ENCODE measurements around the gene CCDC117. TPM values are rescaled to one million over a fixed set of nuclear protein-coding genes. Genes with fewer than 3 reads are reported as not detected.

CCDC117 gene
- total RNA-seq: 10 to 100 TPM; 40.9 TPM
- 25.1 TPM for polyA plus RNA-seq (2013, experiment 1 of 2)
- polyA plus RNA-seq (2013, experiment 2 of 2): 24.6 TPM
- long read RNA-seq, experiment 1, partial matches to known transcripts: 0 of 13 reads
- long read RNA-seq, experiment 1, other reads (novel, unspliced or antisense): 11 of 13 reads
- long read RNA-seq, experiment 2, transcript CCDC117-201 (5 exons, 3,985 nt): major isoform, 138 of 156 reads
- long read RNA-seq, experiment 2, partial matches to known transcripts: 8 of 156 reads
- long read RNA-seq, experiment 2, other reads (novel, unspliced or antisense): 10 of 156 reads
- long read RNA-seq, experiment 3, transcript CCDC117-201 (5 exons, 3,985 nt): major isoform, 207 of 220 reads
- long read RNA-seq, experiment 3, partial matches to known transcripts: 4 of 220 reads
- long read RNA-seq, experiment 3, other reads (novel, unspliced or antisense): 7 of 220 reads
- long read RNA-seq, experiment 4: 0 reads

- Mint-ChIP-seq H3K9me3 (peaks cover 11% of the 10 kb centered on the region), H3K4me1 (peaks cover 4% of the 10 kb centered on the region), H3K36me3 (ENCODE audit: low read depth) (peaks cover 31% of the 10 kb centered on the region), H3K4me3 (peak within 1 kb of the TSS; percentile 71), H3K27ac (peak within 1 kb of the TSS; percentile 90), H3K27me3 (ENCODE audit: insufficient read depth) (no peaks in the 10 kb centered on the region)
- peak within 1 kb of the TSS; percentile 98 for H3K9ac ChIP-seq (ENCODE audit: extremely low read depth, low read length, poor library complexity, severe bottlenecking)
- DNase-seq: peak; percentile 97
- WGBS, 2 experiments (ENCODE audit: insufficient coverage in 1 of 2, insufficient read length in 1 of 2): 0 to 1% methylated on average over 26 to 92 of the region's 92 CpGs
- peak within 1 kb of the TSS; percentile 99 for H3K4me3 ChIP-seq (ENCODE audit: low read length)
- H3K36me3 ChIP-seq (ENCODE audit: control insufficient read depth, insufficient read depth, low read length): peaks cover 18% of the 10 kb centered on the region
- peak; percentile 46 for TF ChIP-seq CTCF (conservative IDR thresholded peaks at IDR 0.05)
- no peaks in the 10 kb centered on the region for H3K9me3 ChIP-seq (ENCODE audit: control insufficient read depth, low read length)
- H3K27me3 ChIP-seq (ENCODE audit: control insufficient read depth, insufficient read depth, low read length, poor library complexity, severe bottlenecking): no peaks in the 10 kb centered on the region
- H3K27ac ChIP-seq (ENCODE audit: low read depth, low read length): peak within 1 kb of the TSS; percentile 97
- H3K4me1 ChIP-seq (ENCODE audit: control insufficient read depth, insufficient read depth, low read length): no peaks in the 10 kb centered on the region
Measured at GRCh38 chr22:28772633-28773460, at the start of gene CCDC117. Gene CCDC117 (plus strand): TSS chr22:28772695. CDS start chr22:28772850, 155 bp downstream.

- H3K27me3 ChIP-seq (ENCODE audit: control insufficient read depth, insufficient read depth, low read length, poor library complexity, severe bottlenecking): no peaks in the 10 kb centered on the region
- Mint-ChIP-seq H3K27ac (no peak overlapping the region), H3K4me3 (no peak overlapping the region), H3K9me3 (no peaks in the 10 kb centered on the region), H3K4me1 (no peaks in the 10 kb centered on the region), H3K27me3 (ENCODE audit: insufficient read depth) (no peaks in the 10 kb centered on the region), H3K36me3 (ENCODE audit: low read depth) (peaks cover 74% of the 10 kb centered on the region)
- WGBS, 2 experiments (ENCODE audit: insufficient coverage in 1 of 2, insufficient read length in 1 of 2): 86% methylated on average over 1 of the region's 1 CpG; no CpG with 5 or more reads in 1 of the 2 experiments
- no peaks in the 10 kb centered on the region for H3K4me1 ChIP-seq (ENCODE audit: control insufficient read depth, insufficient read depth, low read length)
- no peak for DNase-seq
- no peaks in the 10 kb centered on the region for H3K9me3 ChIP-seq (ENCODE audit: control insufficient read depth, low read length)
- no peak overlapping the region for H3K9ac ChIP-seq (ENCODE audit: extremely low read depth, low read length, poor library complexity, severe bottlenecking)
- TF ChIP-seq CTCF (conservative IDR thresholded peaks at IDR 0.05): no peak
- H3K36me3 ChIP-seq (ENCODE audit: control insufficient read depth, insufficient read depth, low read length): peaks cover 36% of the 10 kb centered on the region
- H3K27ac ChIP-seq (ENCODE audit: low read depth, low read length): no peak overlapping the region
- H3K4me3 ChIP-seq (ENCODE audit: low read length): no peak overlapping the region
Measured at GRCh38 chr22:28728002-28728401, 44.5 kb upstream of the CCDC117 start.

GRCh38 chr22:28728621-28729313 is 43.7 kb upstream of the CCDC117 start:
- Histone ChIP-seq H3K27ac (ENCODE audit: low read depth, low read length) (no peak overlapping the region), H3K4me3 (ENCODE audit: low read length) (no peak overlapping the region), H3K4me1 (ENCODE audit: control insufficient read depth, insufficient read depth, low read length) (no peaks in the 10 kb centered on the region), H3K27me3 (ENCODE audit: control insufficient read depth, insufficient read depth, low read length, poor library complexity, severe bottlenecking) (no peaks in the 10 kb centered on the region), H3K9me3 (ENCODE audit: control insufficient read depth, low read length) (no peaks in the 10 kb centered on the region), H3K9ac (ENCODE audit: extremely low read depth, low read length, poor library complexity, severe bottlenecking) (no peak overlapping the region), H3K36me3 (ENCODE audit: control insufficient read depth, insufficient read depth, low read length) (peaks cover 37% of the 10 kb centered on the region)
- no peak overlapping the region for H3K4me3 Mint-ChIP-seq
- DNase-seq: no peak
- no peaks in the 10 kb centered on the region for H3K27me3 Mint-ChIP-seq (ENCODE audit: insufficient read depth)
- H3K4me1 Mint-ChIP-seq: no peaks in the 10 kb centered on the region
- peak overlapping the region; percentile 13 for H3K27ac Mint-ChIP-seq
- H3K9me3 Mint-ChIP-seq: no peaks in the 10 kb centered on the region
- H3K36me3 Mint-ChIP-seq (ENCODE audit: low read depth): peaks cover 76% of the 10 kb centered on the region
- 94 to 96% methylated on average over 3 to 9 of the region's 10 CpGs for WGBS, 2 experiments (ENCODE audit: insufficient coverage in 1 of 2, insufficient read length in 1 of 2)
- no peak for TF ChIP-seq CTCF (conservative IDR thresholded peaks at IDR 0.05)

All from endodermal cell (in vitro differentiated cells).